ENCODE results near the gene GPBAR1. TPM values are rescaled to one million over a fixed set of nuclear protein-coding genes. Genes with fewer than 3 reads are reported as not detected.

The GPBAR1 gene
- total and polyA plus RNA-seq, 4 experiments from 2014 or later, result 0.17 to 1.2 (median 0.67) TPM

DNA sequence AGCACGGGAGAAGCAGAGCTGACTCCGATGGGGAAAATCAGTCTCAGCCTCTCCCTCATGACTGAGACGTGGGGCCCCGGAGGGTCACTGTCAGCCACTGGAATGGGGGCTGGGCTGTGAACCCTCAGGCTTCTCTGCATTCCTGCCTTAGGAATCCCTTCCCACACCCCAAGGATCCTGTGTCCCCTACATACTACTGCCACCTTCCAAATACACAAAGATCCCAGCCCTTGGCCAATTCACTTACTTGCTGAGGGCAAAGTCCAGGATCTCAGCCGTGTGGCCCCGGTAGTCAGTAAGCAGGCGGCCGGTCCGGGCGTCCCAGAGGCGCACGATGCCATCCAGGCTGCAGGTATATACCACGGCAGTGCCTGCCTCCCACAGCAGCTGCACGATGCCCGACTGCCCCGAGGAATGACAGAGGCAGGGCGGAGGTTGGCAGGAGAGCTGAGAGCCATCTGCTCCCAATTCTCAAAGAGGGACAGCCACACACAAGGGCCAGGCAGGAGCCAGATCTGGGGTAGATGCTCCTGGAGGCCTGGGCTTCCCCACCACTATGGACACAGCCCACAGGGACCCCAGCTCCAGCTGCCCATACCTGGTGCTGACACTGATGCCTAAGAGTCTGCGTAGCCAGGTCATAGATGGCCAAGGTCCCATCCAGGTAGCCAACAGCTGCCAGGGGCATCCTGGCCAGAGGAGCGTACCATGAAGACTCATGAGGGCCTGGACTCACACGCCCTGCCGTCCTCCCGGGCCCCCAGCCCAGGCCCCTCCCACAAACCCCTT lies 4.2 kb downstream of the GPBAR1 start:
- Mint-ChIP-seq H3K36me3 (peaks cover 22 to 39% of the 10 kb centered on the region in 2 donors), H3K4me3 (peak overlapping the region in 1 of 8 donors; percentile 49), H3K27ac (peak overlapping the region in 1 of 7 donors; percentile 55), H3K4me1 (peaks cover 13 to 33% (median 20%) of the 10 kb centered on the region in 4 donors), H3K9me3 (no peaks in the 10 kb centered on the region), H3K27me3 (no peaks in the 10 kb centered on the region)
- no peak overlapping the region for H3K27ac ChIP-seq (ENCODE audit: low read depth, low read length)
- ChIA-PET CTCF (ENCODE audit: partially characterized antibody) (no interaction called here), POLR2A (ENCODE audit: partially characterized antibody) (no interaction called here)
- H3K9me3 ChIP-seq (ENCODE audit: control insufficient read depth in 1 of 2, low read length in 2 of 2), result no peaks in the 10 kb centered on the region
- no peaks in the 10 kb centered on the region for H3K27me3 ChIP-seq (ENCODE audit: insufficient read depth, low read length)
- H3K36me3 ChIP-seq (ENCODE audit: insufficient read depth, low read length), result peaks cover 48% of the 10 kb centered on the region
- H3K4me3 ChIP-seq (ENCODE audit: low read length in 2 of 2), result no peak overlapping the region
- DNase-seq, result no peak
- peaks cover 7% of the 10 kb centered on the region for H3K4me1 ChIP-seq (ENCODE audit: insufficient read depth, low read length)
- intact Hi-C loops (cut with micrococcal nuclease), result no loop called here

DNA sequence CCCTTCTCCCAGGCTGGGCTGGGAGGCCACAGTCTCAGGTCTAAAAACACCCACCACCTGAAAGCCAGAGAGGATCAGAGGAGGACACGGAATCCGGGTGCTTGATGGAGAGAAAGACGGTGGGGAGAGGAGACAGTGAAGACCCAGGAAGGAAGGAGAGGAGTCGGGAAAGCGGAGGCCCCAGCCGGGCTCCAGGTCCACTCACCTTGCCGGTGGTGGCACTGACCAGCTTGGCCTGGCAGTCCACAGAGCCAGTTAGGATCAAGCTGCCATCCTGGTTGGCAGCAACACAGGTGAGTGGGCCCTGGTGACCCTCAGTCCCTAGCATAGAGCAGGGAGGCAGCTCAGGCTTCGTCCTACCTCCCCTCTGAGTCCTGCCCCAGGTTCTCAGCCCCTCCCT lies 4.8 kb downstream of the GPBAR1 start:
- Mint-ChIP-seq H3K27me3 (no peaks in the 10 kb centered on the region), H3K9me3 (no peaks in the 10 kb centered on the region), H3K27ac (peak overlapping the region in 1 of 7 donors; percentile 71), H3K4me3 (peak overlapping the region in 1 of 8 donors; percentile 49), H3K36me3 (peaks cover 22 to 44% of the 10 kb centered on the region in 2 donors), H3K4me1 (peaks cover 15 to 35% (median 23%) of the 10 kb centered on the region in 4 donors)
- ChIA-PET POLR2A (ENCODE audit: partially characterized antibody) (no interaction called here), CTCF (ENCODE audit: partially characterized antibody) (interaction anchor here (2.6 kb wide), 1 partner anchor 8 kb away, joined by 11 read pairs; no protein-coding TSS in a partner anchor)
- H3K27ac ChIP-seq (ENCODE audit: low read depth, low read length), result no peak overlapping the region
- no peak for DNase-seq
- no peaks in the 10 kb centered on the region for H3K27me3 ChIP-seq (ENCODE audit: insufficient read depth, low read length)
- peaks cover 48% of the 10 kb centered on the region for H3K36me3 ChIP-seq (ENCODE audit: insufficient read depth, low read length)
- no peaks in the 10 kb centered on the region for H3K9me3 ChIP-seq (ENCODE audit: control insufficient read depth in 1 of 2, low read length in 2 of 2)
- no peak overlapping the region for H3K4me3 ChIP-seq (ENCODE audit: low read length in 2 of 2)
- intact Hi-C loops (cut with micrococcal nuclease), result no loop called here
- H3K4me1 ChIP-seq (ENCODE audit: insufficient read depth, low read length), result peaks cover 8% of the 10 kb centered on the region

DNA sequence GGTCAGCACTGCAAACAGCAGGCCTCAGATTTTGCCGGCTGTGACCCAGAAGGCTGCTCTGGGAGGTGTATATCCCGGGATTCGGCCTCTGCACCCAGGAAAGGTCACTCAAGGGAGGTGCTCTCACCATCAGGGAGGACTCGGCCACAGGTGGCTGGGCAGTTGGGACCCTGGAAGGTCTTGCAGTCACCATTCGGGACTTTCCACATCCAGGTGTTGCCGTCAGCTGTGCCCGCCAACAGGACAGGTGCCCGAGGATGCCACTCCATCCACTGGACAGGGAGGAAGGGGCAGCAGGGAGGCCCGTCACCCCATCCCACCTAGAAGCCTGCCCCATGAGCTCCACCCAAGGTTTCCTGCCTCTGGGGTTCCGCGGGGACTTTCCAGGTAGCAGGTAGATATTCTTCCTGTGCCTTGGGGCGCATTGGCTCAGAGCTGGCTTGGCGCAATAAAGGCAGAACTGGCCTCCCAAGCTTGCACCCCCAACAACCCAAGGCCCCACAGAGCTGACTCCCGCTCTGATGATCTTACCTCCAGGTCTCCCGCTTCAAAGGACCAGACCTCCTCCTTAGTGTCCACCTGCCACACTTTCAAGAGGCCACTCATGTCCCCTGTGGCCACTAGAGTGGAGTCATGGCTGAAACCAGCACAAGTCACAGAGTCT lies 5.6 kb downstream of the GPBAR1 start:
- Mint-ChIP-seq H3K27ac (peak overlapping the region in 2 of 7 donors; percentile 35 to 78), H3K4me1 (peaks cover 21 to 43% (median 29%) of the 10 kb centered on the region in 4 donors), H3K27me3 (no peaks in the 10 kb centered on the region), H3K36me3 (peaks cover 22 to 49% of the 10 kb centered on the region in 2 donors), H3K9me3 (no peaks in the 10 kb centered on the region), H3K4me3 (no peak overlapping the region)
- no peak overlapping the region for H3K27ac ChIP-seq (ENCODE audit: low read depth, low read length)
- H3K36me3 ChIP-seq (ENCODE audit: insufficient read depth, low read length), result peaks cover 48% of the 10 kb centered on the region
- H3K4me1 ChIP-seq (ENCODE audit: insufficient read depth, low read length), result peaks cover 17% of the 10 kb centered on the region
- ChIA-PET CTCF (ENCODE audit: partially characterized antibody) (interaction anchor here (0.8 to 2.6 kb wide), 3 partner anchors 9 to 81 kb away, joined by 3 to 11 read pairs (median 4); no protein-coding TSS in a partner anchor), POLR2A (ENCODE audit: partially characterized antibody) (no interaction called here)
- no peak overlapping the region for H3K4me3 ChIP-seq (ENCODE audit: low read length in 2 of 2)
- intact Hi-C loops (cut with micrococcal nuclease), result no loop called here
- H3K9me3 ChIP-seq (ENCODE audit: control insufficient read depth in 1 of 2, low read length in 2 of 2), result no peaks in the 10 kb centered on the region
- no peaks in the 10 kb centered on the region for H3K27me3 ChIP-seq (ENCODE audit: insufficient read depth, low read length)
- DNase-seq, result no peak

GRCh38 chr2:218267259-218267658 lies 6.4 kb downstream of the GPBAR1 start:
- Histone ChIP-seq H3K27me3 (ENCODE audit: insufficient read depth, low read length) (no peaks in the 10 kb centered on the region), H3K4me3 (ENCODE audit: low read length in 2 of 2) (no peak overlapping the region), H3K36me3 (ENCODE audit: insufficient read depth, low read length) (peaks cover 48% of the 10 kb centered on the region), H3K9me3 (ENCODE audit: control insufficient read depth in 1 of 2, low read length in 2 of 2) (no peaks in the 10 kb centered on the region), H3K4me1 (ENCODE audit: insufficient read depth, low read length) (peaks cover 25% of the 10 kb centered on the region), H3K27ac (ENCODE audit: low read depth, low read length) (no peak overlapping the region)
- Mint-ChIP-seq H3K27ac (peak overlapping the region in 6 of 7 donors; percentile 10 to 77 (median 56)), H3K4me3 (peak overlapping the region in 6 of 8 donors; percentile 2 to 70 (median 28)), H3K4me1 (peaks cover 29 to 51% (median 37%) of the 10 kb centered on the region in 4 donors), H3K36me3 (peaks cover 22 to 49% of the 10 kb centered on the region in 2 donors), H3K27me3 (no peaks in the 10 kb centered on the region), H3K9me3 (no peaks in the 10 kb centered on the region)
- ChIA-PET POLR2A (ENCODE audit: partially characterized antibody) (interaction anchor here (1.1 kb wide), 1 partner anchor 13 kb away, joined by 3 read pairs; no protein-coding TSS in a partner anchor), CTCF (ENCODE audit: partially characterized antibody) (interaction anchor here (1.1 to 2.6 kb wide), 6 partner anchors 8 to 51 kb away, joined by 3 to 11 read pairs (median 4); no protein-coding TSS in a partner anchor)
- intact Hi-C loops (cut with micrococcal nuclease), result no loop called here
- no peak for DNase-seq

GRCh38 chr2:218269900-218270720 lies 9.3 kb downstream of the GPBAR1 start, which contains the start of the genes AAMP and PNKD:
AAMP (minus strand) TSS chr2:218270137; CDS start chr2:218270086, 51 bp downstream.
PNKD (plus strand) TSS chr2:218270519; CDS start chr2:218270536, 17 bp downstream.
- Histone ChIP-seq H3K9me3 (ENCODE audit: control insufficient read depth in 1 of 2, low read length in 2 of 2) (no peaks in the 10 kb centered on the region), H3K36me3 (ENCODE audit: insufficient read depth, low read length) (peaks cover 42% of the 10 kb centered on the region), H3K27ac (ENCODE audit: low read depth, low read length) (peak within 1 kb of the TSS; percentile 84), H3K4me3 (ENCODE audit: low read length in 2 of 2) (peak within 1 kb of the TSS; percentile 80 to 91), H3K27me3 (ENCODE audit: insufficient read depth, low read length) (no peaks in the 10 kb centered on the region), H3K4me1 (ENCODE audit: insufficient read depth, low read length) (peaks cover 34% of the 10 kb centered on the region)
- H3K27me3 Mint-ChIP-seq, result no peaks in the 10 kb centered on the region
- no peaks in the 10 kb centered on the region for H3K9me3 Mint-ChIP-seq
- H3K27ac Mint-ChIP-seq, result peak within 1 kb of the TSS; percentile 92 to 96 (median 93)
- peaks cover 34 to 60% (median 48%) of the 10 kb centered on the region in 4 donors for H3K4me1 Mint-ChIP-seq
- H3K4me3 Mint-ChIP-seq, result peak within 1 kb of the TSS; percentile 87 to 96 (median 94)
- intact Hi-C loops (cut with micrococcal nuclease), result loop anchor here (1.0 to 5.0 kb wide), 10 partner anchors 16 to 1117 kb away; partner anchors contain the start of genes ARPC2, BCS1L, CNOT9 and DNPEP
- ChIA-PET POLR2A (ENCODE audit: partially characterized antibody) (interaction anchor here (0.6 to 9.5 kb wide), 25 partner anchors 12 to 907 kb away, joined by 3 to 188 read pairs (median 5); partner anchors contain the start of genes ARPC2, BCS1L, CATIP and CNPPD1), CTCF (ENCODE audit: partially characterized antibody) (interaction anchor here (0.6 to 7.5 kb wide), 23 partner anchors 12 to 578 kb away, joined by 3 to 446 read pairs (median 6); partner anchors contain the start of genes CATIP and TMBIM1)
- H3K36me3 Mint-ChIP-seq, result peaks cover 32 to 59% of the 10 kb centered on the region in 2 donors
- DNase-seq, result peak; percentile 100

DNA sequence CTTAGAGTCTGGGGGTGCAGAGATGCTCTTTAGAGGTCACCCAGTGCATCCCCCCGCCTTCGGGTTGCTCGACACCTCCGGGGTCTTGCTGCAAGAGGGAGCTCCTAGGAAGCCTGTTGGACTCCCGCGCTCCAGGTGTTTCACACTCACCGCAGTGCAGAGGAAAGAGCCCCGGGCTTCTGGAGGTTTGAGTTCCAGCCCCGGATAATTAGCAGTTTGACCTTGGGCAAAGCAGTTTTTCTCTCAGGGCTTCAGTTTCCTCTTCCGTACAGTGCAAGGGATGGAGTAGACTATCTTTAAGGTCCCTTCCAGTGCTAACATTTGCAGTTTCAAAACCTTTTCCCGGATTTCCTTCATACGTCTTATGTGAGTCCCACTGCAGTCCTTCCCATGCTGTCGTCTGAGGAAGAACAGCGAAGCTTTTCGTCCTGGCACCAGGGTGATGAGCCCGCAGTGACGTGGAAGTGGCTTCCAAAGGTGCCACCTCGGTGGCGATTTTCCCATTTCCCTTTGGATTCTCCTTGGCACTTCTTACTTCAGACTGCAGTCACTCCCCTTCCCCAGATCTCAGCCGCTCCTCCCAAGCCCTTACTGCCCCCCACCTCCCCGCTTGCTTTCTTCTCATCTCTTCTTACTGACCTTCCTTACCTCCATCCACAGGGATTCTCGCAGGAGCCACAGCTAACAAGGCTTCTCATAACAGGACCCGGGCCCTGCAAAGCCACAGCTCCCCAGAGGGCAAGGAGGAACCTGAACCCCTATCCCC lies 10.1 kb downstream of the GPBAR1 start:
- DNase-seq, result no peak
- peaks cover 33 to 60% (median 46%) of the 10 kb centered on the region in 4 donors for H3K4me1 Mint-ChIP-seq
- intact Hi-C loops (cut with micrococcal nuclease), result loop anchor here (1.0 to 5.0 kb wide), 10 partner anchors 15 to 1116 kb away; partner anchors contain the start of genes ARPC2, BCS1L, CNOT9 and DNPEP
- no peaks in the 10 kb centered on the region for H3K9me3 Mint-ChIP-seq
- peak overlapping the region; percentile 87 to 96 (median 93) for H3K27ac Mint-ChIP-seq
- peaks cover 42% of the 10 kb centered on the region for H3K36me3 ChIP-seq (ENCODE audit: insufficient read depth, low read length)
- H3K4me3 Mint-ChIP-seq, result peak overlapping the region; percentile 87 to 96 (median 94)
- CTCF ChIA-PET (ENCODE audit: partially characterized antibody), result interaction anchor here (0.8 to 7.5 kb wide), 30 partner anchors 9 to 577 kb away, joined by 3 to 446 read pairs (median 6); partner anchors contain the start of genes CATIP and TMBIM1
- peaks cover 35 to 59% of the 10 kb centered on the region in 2 donors for H3K36me3 Mint-ChIP-seq
- no peaks in the 10 kb centered on the region for H3K9me3 ChIP-seq (ENCODE audit: control insufficient read depth in 1 of 2, low read length in 2 of 2)
- peaks cover 34% of the 10 kb centered on the region for H3K4me1 ChIP-seq (ENCODE audit: insufficient read depth, low read length)
- POLR2A ChIA-PET (ENCODE audit: partially characterized antibody), result interaction anchor here (0.8 to 9.5 kb wide), 25 partner anchors 13 to 906 kb away, joined by 3 to 188 read pairs (median 5); partner anchors contain the start of genes ARPC2, BCS1L, CATIP and CNPPD1
- peak overlapping the region; percentile 51 for H3K27ac ChIP-seq (ENCODE audit: low read depth, low read length)
- H3K27me3 Mint-ChIP-seq, result no peaks in the 10 kb centered on the region
- H3K27me3 ChIP-seq (ENCODE audit: insufficient read depth, low read length), result no peaks in the 10 kb centered on the region
- H3K4me3 ChIP-seq (ENCODE audit: low read length in 2 of 2), result peak overlapping the region; percentile 71 to 79
